HEK293 (cell line): ENCODE results near the gene CCHCR1.

Experiments used
- CTCF ChIA-PET: fragments of 350-600 bp; formaldehyde crosslinking; extraction: SDS; loops from one replicate; lab custom pipeline; 2021; ENCODE audit warnings: antibody characterized with exemption; lab: Yijun Ruan, JAX
- POLR2A ChIA-PET: fragments of 300-600 bp; formaldehyde crosslinking; extraction: SDS; loops from one replicate; lab custom pipeline; 2020; ENCODE audit warnings: antibody characterized with exemption, inconsistent platforms; lab: Yijun Ruan, JAX
- H3K27ac ChIP-seq: fragments of 200-500 bp; sonication (Bioruptor generic); 2 replicates; pipeline ENCODE4 v1.5.1; 2014; ENCODE audit warnings: low read depth, low read length, control low read depth, inconsistent platforms; ENCODE audit errors: extremely low read depth
- H3K36me3 ChIP-seq, 2 experiments: fragments of 200-500 bp in 1 of 2; sonication (Bioruptor generic) in 1 of 2; 1 replicate in 1 of 2; 2 replicates in 1 of 2; pipeline ENCODE4 v1.5.1; 2014 to 2017; ENCODE audit warnings: inconsistent platforms in 2 of 2, low read length in 2 of 2; ENCODE audit not compliant: control insufficient read depth in 2 of 2, insufficient read depth in 1 of 2
- H3K4me1 ChIP-seq: fragments of 200-500 bp; sonication (Bioruptor generic); 2 replicates; pipeline ENCODE4 v1.5.1; 2014; ENCODE audit warnings: mild to moderate bottlenecking, low read length, inconsistent platforms; ENCODE audit not compliant: control insufficient read depth, insufficient read depth
- H3K4me3 ChIP-seq: 2 replicates; pipeline ENCODE4 v1.5.1; 2011; ENCODE audit warnings: low read depth, mild to moderate bottlenecking, control low read depth, low read length, moderate library complexity
- H3K9me3 ChIP-seq: fragments of 200-500 bp; sonication (Bioruptor generic); 2 replicates; pipeline ENCODE4 v1.5.1; 2014; ENCODE audit warnings: low read depth, low read length, inconsistent platforms; ENCODE audit not compliant: control insufficient read depth, insufficient read depth
- ZFHX2 ChIP-seq: fragments of 450-650 bp; formaldehyde crosslinking; conservative IDR thresholded peaks from 2 replicates; pipeline ENCODE4 v1.5.1; 2016; ENCODE audit warnings: missing biosample characterization, missing genetic modification characterization
- ZNF292 ChIP-seq: fragments of 450-650 bp; formaldehyde crosslinking; IDR thresholded peaks from 2 replicates; pipeline ENCODE4 v1.5.1; 2016; ENCODE audit warnings: low read depth, missing biosample characterization, missing genetic modification characterization, borderline replicate concordance

Gene CCHCR1

GRCh38 chr6:31092769-31093505, 64.7 kb downstream of the CCHCR1 start:
- Histone ChIP-seq H3K4me1 (no peaks in the 10 kb centered on the region), H3K27ac (no peak overlapping the region), H3K36me3 (no peaks in the 10 kb centered on the region; a peak in 1 of 3 replicates), H3K9me3 (no peaks in the 10 kb centered on the region), H3K4me3 (no peak overlapping the region)
- POLR2A ChIA-PET: no interaction called here
- TF ChIP-seq ZNF292 (tag by site-specific recombination) (no peak), ZFHX2 (tag by site-specific recombination) (0 out of 2 replicates have a peak, but pooled peaks have one; percentile 6)
- TF ChIP-seq, all 188 proteins: peak for 1
- CTCF ChIA-PET: interaction anchor here (0.5 to 7.3 kb wide), 15 partner anchors 8 to 271 kb away, joined by 3 to 97 read pairs (median 4); partner anchors contain the start of genes PSORS1C1 and VARS2
